ENCODE measurements around the gene POLG2. TPM values are rescaled to one million over a fixed set of nuclear protein-coding genes. Genes with fewer than 3 reads are reported as not detected.

The POLG2 gene
- total RNA-seq, 4 donors from 2014 or later: 1.4 to 5.6 (median 2.6) TPM

DNA sequence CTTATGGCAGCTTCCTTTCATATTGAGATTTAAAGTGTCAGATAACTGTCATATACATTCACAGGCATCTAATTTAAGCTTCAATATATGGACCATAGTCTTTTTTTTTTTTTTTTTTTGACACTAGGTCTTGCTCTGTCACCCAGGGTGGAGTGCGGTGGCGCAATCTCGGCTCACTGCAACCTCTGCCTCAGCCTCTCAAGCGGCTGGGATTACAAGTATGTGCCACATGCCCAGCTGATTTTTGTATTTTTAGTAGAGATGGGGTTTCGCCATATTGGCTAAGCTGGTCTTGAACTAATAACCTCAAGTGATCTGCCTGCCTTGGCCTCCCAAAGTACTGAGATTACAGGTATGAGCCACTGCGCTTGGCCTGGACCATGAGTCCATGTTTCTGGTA, 23.5 kb upstream of the POLG2 start:
- TF ChIP-seq CTCF (IDR thresholded peaks at IDR 0.05 in 4 of 5, conservative IDR thresholded peaks at IDR 0.05 in 1 of 5): no peak
- TF ChIP-seq POLR2A (IDR thresholded peaks at IDR 0.05): no peak
- intact Hi-C loops (cut with DNase I; ENCODE audit: low total_unique reads) (no loop called here), in situ Hi-C loops (cut with MboI; ENCODE audit: low sequenced_read_pairs in 4 of 4) (loop anchor here in 1 of 4 donors (25.0 kb wide), 1 partner anchor 683 kb away; the partner anchor contains the start of genes FTSJ3, PSMC5 and SMARCD2)
- Histone ChIP-seq H3K9me3 (no peaks in the 10 kb centered on the region), H3K4me1 (no peaks in the 10 kb centered on the region), H3K4me3 (no peak overlapping the region), H3K27ac (no peak overlapping the region), H3K36me3 (peaks cover 0 to 83% of the 10 kb centered on the region in 2 donors), H3K27me3 (no peaks in the 10 kb centered on the region)
- ATAC-seq: peak in 1 of 2 donors; percentile 51
- DNase-seq: peak in 1 of 2 donors; percentile 29

DNA sequence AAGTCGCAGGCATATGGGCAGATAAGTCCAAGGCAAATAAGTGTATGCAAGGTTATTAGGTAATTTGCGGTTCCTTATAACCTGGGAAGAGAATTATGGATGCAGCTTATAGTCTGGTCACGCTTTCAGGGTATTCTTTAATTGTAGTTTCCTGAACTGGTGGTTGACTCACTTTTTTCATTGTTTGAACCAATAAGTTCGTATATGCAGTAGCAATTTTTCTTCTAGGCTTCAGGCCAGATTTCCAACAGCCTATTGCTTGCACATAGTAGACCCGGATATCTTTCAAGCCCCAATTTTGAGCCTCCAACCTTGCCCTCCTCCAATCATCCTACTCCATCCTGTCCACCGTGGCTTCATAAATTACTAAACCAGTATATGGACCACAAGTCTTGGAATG, 22.7 kb upstream of the POLG2 start:
- TF ChIP-seq POLR2A (IDR thresholded peaks at IDR 0.05) (no peak), CTCF (IDR thresholded peaks at IDR 0.05 in 4 of 5, conservative IDR thresholded peaks at IDR 0.05 in 1 of 5) (no peak)
- H3K9me3 ChIP-seq: no peaks in the 10 kb centered on the region
- in situ Hi-C loops (cut with MboI; ENCODE audit: low sequenced_read_pairs in 4 of 4): loop anchor here in 1 of 4 donors (25.0 kb wide), 1 partner anchor 682 kb away; the partner anchor contains the start of genes FTSJ3, PSMC5 and SMARCD2
- no peaks in the 10 kb centered on the region for H3K4me1 ChIP-seq
- intact Hi-C loops (cut with DNase I; ENCODE audit: low total_unique reads): no loop called here
- no peak for ATAC-seq
- no peak overlapping the region for H3K4me3 ChIP-seq
- no peak overlapping the region for H3K27ac ChIP-seq
- peaks cover 0 to 84% of the 10 kb centered on the region in 2 donors for H3K36me3 ChIP-seq
- DNase-seq: no peak
- H3K27me3 ChIP-seq: no peaks in the 10 kb centered on the region

- no peaks in the 10 kb centered on the region for H3K27me3 ChIP-seq
- no peak overlapping the region for H3K27ac ChIP-seq
- no peaks in the 10 kb centered on the region for H3K4me1 ChIP-seq
- intact Hi-C loops (cut with DNase I; ENCODE audit: low total_unique reads): no loop called here
- H3K9me3 ChIP-seq: no peaks in the 10 kb centered on the region
- no peak for ATAC-seq
- no peak for TF ChIP-seq CTCF (IDR thresholded peaks at IDR 0.05 in 4 of 5, conservative IDR thresholded peaks at IDR 0.05 in 1 of 5)
- TF ChIP-seq POLR2A (IDR thresholded peaks at IDR 0.05): no peak
- in situ Hi-C loops (cut with MboI; ENCODE audit: low sequenced_read_pairs in 4 of 4): loop anchor here in 1 of 4 donors (25.0 kb wide), 1 partner anchor 679 kb away; the partner anchor contains the start of genes FTSJ3, PSMC5 and SMARCD2
- peaks cover 0 to 84% of the 10 kb centered on the region in 2 donors for H3K36me3 ChIP-seq
- DNase-seq: no peak
- no peak overlapping the region for H3K4me3 ChIP-seq
Measured at GRCh38 chr17:64515829-64516228, 19.0 kb upstream of the POLG2 start.

GRCh38 chr17:64515419-64515818, 18.6 kb upstream of the POLG2 start:
- Histone ChIP-seq H3K4me3 (no peak overlapping the region), H3K27ac (no peak overlapping the region), H3K36me3 (peaks cover 0 to 84% of the 10 kb centered on the region in 2 donors), H3K9me3 (no peaks in the 10 kb centered on the region), H3K4me1 (no peaks in the 10 kb centered on the region), H3K27me3 (no peaks in the 10 kb centered on the region)
- ATAC-seq: no peak
- intact Hi-C loops (cut with DNase I; ENCODE audit: low total_unique reads) (no loop called here), in situ Hi-C loops (cut with MboI; ENCODE audit: low sequenced_read_pairs in 4 of 4) (loop anchor here in 1 of 4 donors (25.0 kb wide), 1 partner anchor 678 kb away; the partner anchor contains the start of genes FTSJ3, PSMC5 and SMARCD2)
- TF ChIP-seq CTCF (IDR thresholded peaks at IDR 0.05 in 4 of 5, conservative IDR thresholded peaks at IDR 0.05 in 1 of 5) (no peak), POLR2A (IDR thresholded peaks at IDR 0.05) (no peak)
- DNase-seq: no peak

All from gastrocnemius medialis (tissue), 4 donors.